Peyer's patch (tissue), 4 donors: ENCODE results near the gene SNAP25.

Experiments used
- CTCF ChIP-seq, 6 experiments: fragments of 450-650 bp in 4 of 6; fragments of 200-600 bp in 2 of 6; sonication (generic) in 1 of 6; IDR thresholded peaks; one replicate each; pipeline ENCODE4 v1.5.1; 2017 to 2019; ENCODE audit warnings: antibody characterized with exemption in 6 of 6, mild to moderate bottlenecking in 3 of 6, moderate library complexity in 1 of 6
- POLR2A ChIP-seq, 2 donors: fragments of 450-650 bp; IDR thresholded peaks; one replicate each; pipeline ENCODE4 v1.5.1; 2017; ENCODE audit warnings: antibody characterized with exemption in 2 of 2, mild to moderate bottlenecking in 2 of 2, moderate library complexity in 2 of 2

GRCh38 chr20:10239954-10240353, 21.3 kb downstream of the SNAP25 start:
- TF ChIP-seq CTCF (IDR thresholded peaks at IDR 0.05) (no peak), POLR2A (IDR thresholded peaks at IDR 0.05) (no peak)
